ENCODE measurements around the gene PTPRN2.

GRCh38 chr7:158512869-158513268, 74.8 kb downstream of the PTPRN2 start:
- no peak for TF ChIP-seq CTCF (conservative IDR thresholded peaks at IDR 0.05; ENCODE audit: low read length)
- TF ChIP-seq EZH2phosphoT487 (IDR thresholded peaks at IDR 0.05; ENCODE audit: borderline replicate concordance, low read depth, low read length), result no peak

Measured in OCI-LY7 (cell line).